GM19452 (cell line): ENCODE measurements around the gene AMELY.
"Not testable (repeated sequence)": the region's sequence is repeated elsewhere in the genome, so short reads cannot be mapped to it uniquely, and the experiment has no call there.

Experiments used
- ATAC-seq: cut with Tn5 transposase; IDR thresholded peaks from one replicate; pipeline ENCODE4 v1.9.1; 2021; ENCODE audit not compliant: unreplicated experiment

AMELY gene, protein sequence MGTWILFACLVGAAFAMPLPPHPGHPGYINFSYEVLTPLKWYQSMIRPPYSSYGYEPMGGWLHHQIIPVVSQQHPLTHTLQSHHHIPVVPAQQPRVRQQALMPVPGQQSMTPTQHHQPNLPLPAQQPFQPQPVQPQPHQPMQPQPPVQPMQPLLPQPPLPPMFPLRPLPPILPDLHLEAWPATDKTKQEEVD

DNA sequence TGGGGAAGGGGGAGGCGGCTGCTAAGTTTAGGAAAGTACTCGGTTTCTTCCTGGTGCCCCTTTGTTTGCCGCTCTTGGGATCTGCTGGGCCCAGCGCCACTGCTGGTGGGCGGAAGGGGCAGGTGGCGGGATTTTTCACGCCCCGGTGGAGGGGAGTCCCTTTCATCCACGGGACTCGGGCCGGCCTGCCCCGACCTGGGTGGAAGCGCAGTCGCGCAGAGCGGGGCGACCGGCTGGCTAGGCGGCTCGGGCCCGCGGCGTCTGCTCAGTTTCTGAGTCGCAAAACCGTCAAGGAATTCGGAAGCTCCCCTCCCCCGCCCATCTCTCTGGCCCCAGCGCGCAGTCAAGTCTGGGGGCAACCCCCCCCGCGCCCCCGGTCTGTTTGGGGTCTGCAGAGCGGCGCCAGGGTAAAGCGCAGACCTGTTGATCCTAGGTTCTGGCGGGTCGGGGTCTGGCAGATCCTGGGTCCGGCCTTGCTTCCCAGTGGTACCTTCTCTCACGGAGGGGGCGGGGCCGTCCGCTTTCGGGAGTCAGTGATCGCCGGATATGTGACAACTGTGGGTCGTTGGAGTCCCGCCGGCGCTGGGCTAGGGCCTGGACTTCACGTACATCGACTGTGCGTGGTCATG, at the start of gene AMELY:
Gene AMELY, minus strand, starts transcription at position 500 of the 629 bp plus-strand sequence. CDS start 39,144 bp downstream, outside the sequence.
- ATAC-seq = no peak

DNA sequence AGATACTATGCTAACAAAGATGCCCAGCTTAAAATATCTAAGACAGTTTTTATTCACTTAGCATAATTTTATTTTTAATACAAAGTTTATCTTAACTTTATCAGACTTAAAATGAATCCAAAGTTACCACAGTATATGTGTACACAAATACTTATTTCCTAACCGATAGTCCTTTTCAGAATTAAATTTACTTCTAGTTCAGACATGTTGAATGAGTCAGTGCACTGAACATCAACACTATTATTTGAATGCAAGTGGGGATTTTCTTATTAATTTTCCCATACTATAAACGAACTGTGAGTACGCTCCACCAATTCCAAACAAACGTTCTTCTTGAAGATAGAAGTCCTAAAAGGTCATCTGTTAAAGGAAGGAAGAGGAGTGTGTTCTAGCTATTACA, 38.4 kb upstream of the AMELY start:
- no peak for ATAC-seq

DNA sequence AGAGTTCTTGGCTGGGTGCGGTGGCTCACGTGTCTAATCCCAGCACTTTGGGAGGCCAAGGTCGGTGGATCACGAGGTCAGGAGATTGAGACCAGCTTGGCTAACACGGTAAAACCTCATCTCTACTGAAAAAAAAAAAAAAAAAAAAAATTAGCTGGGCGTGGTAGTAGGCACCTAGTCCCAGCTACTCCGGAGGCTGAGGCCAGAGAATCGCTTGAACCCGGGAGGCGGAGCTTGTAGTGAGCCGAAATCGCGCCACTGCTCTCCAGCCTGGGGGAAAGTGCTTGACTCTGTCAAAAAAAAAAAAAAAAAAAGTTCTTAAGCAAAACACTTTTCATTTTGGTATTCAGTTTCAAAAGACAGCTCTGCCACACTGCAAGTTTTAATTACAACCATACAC, 36.8 kb upstream of the AMELY start:
- ATAC-seq = no peak

DNA sequence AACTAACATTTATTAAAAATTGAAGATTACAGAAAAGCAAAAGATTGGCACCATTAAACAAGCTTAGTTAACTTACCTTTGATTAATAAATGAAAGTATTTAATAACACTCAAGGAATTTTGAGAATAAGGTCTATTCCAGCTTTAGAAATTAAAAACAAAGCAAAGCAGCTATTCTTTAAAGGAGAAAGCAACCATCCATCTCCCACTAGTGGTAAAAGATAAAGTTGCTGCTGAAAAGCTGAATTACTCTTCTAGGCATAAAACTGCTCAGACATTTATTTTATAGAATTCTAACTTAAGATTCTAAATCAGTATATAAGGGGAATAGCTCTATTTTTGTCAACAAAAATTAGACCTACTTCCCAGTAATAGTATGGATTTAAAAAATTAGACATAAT, 36.1 kb upstream of the AMELY start:
- ATAC-seq = no peak

DNA sequence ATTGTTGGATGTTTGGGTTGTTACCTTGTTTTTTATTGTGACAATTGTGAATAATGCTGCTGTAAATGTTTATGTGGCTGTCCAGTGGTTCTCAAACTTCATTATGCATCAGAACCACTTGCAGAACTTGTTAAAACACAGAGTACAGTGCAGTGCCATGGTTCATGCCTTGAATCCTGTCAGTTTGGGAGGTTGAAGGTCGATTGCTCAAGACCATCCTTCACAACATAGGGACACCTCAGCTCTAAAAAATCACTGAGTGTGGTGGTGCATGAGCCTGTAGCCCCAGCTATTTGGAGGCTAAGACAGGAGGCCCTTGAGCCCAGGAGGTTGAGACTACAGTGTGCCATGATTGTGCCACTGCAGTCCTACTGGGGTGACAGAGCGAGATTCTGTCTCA, 23.9 kb upstream of the AMELY start:
- ATAC-seq = no peak

DNA sequence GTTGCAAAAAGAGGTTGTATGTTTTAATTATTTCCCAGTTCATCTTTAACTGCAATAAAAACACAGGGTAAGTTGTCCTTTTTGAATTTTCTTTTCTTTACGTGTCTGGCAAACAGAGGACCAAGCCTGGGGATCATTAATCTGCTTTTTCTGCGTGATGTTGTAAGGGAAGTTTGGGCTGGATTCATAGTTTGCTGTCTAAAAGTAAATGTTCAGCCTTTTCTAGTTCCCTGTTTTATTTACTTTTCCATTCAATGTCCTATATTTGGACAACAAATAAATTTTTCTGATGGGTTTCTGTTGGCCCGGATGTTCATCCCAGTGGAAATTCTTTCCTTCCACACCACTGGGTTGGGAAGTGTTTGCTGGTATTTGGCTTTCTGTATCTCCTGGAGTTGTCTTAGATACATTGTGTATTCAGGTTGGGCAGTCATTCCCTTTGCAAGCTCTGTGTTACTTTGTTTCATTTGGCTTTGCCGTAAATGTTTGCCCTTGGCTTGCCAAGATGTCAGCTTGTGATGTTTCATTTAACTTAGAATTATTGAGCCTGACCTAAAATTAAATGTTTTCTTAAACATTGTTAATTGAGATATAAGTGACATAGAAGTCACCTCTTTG, 20.3 kb upstream of the AMELY start:
- ATAC-seq = no peak

DNA sequence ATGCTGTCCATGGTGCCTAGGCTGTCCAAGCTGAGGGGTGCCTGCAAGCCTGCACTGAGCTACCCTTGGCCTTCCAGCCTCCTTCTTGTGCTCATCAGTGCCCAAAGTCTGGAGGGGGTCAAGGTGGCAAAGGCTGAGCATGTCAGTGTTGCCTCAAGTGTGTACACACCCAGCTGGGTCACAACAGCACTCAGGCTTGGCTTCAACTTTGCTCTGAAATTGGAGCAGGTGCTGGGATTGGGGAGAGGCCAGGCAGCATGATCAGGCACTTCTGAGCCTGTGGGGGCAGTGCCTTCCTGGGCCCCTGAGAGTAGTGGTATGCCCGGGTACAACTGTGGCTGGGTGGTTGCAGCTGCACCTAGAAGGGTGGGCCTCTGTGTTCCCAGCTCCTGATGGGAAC, 17.7 kb upstream of the AMELY start:
- ATAC-seq = no peak

DNA sequence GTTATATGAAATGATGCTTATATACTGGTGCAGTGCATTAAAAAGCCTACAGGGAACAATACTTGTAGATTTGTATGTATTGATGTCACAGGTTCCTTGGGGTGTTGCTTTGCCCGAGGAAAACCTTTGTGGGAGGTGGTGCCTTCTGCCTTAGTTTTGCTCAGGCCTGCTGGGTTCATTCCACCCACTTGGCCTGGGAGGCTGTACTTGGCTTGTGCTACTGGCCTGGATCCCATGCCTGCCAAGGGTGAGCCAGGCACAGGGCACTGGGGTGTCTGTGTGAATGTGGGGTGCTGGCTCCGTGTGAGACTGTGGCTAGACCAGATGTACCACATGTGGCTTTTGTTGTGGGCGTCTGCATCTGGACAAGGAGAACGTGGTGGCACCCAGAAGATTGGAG, 16.7 kb upstream of the AMELY start:
- no peak for ATAC-seq

DNA sequence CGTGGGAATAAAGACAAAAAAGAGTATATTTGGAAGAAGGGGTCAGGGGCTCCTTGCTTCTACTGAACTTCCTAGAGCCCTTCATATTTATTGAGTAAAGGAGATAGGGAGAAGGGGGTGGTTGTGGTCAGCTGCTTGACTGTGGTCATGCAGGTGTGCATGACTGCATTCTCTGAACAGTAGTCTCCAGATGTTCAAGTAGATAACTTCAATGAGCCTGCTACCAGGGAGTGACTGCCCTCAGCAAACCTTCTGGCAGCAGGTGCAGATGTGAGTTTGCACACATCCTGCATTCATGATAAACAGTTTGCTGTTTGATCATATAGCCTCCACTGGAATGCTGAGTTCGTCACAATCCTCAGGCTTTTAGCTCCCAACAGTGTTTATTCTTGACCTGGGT, 9.5 kb upstream of the AMELY start:
- no peak for ATAC-seq

DNA sequence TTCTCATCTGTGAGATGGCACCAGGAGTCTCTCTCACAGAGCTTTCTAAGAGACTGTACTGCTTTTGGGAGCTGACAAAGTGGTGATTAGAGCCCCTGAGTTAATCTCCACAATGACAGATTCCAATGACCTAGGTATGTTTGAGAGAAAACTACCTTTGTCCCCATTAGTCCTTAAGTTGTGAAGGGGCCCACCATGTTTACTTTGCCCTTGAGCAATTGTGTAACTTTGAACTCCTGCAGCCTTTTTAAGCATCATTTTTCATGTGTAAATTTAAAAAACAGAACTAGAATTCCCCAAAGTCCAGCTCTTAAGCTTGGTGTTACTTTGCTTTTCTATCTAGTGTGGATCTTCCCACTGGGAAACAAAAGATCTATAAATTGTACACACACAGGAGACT, 1.8 kb upstream of the AMELY start:
- no peak for ATAC-seq

DNA sequence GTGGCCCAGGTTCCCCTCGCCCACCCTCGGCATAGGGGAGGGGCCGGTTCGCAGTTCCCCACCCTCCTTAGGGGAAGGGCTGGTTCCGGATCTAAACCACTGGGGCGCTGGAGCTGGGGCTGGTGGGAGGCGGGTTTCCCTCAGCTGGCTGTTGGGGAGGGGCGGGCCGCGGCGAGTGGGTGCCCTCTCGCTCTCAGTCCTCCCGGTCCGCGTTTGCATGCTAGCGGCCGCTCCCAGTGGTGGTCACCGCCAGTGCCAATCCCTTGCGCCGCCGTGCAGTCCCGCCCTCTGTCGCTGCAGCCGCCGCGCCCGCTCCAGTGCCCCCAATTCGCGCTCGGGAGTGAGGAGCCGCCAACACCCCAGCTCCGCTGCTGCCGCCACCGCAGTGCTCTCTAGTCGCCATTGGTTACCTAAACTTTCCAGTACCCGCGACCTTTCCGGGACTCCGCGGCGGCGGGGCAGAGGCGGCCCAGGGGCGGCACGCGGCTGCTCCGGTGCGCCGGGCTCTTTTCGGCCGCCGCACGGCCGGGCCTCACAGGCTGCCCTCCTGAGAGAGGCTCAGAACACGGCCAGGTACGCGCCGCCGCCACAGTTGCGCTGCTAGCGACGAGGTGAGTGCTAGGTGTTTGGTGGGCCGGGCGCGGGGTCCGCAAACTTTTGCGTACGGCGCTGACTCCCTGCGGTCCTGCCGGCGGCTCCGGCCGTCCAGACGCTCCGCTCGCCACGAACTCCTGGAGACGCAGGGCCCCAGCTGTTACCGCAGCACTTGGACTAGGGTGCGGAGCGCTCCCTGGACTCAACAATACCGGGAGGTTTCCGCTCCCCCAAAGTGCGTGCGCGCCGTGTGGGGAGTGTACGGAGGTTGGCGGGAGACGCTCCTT, 940 bp downstream of the AMELY start, which contains the start of gene TBL1Y:
Gene TBL1Y, plus strand, starts transcription at position 326 of the 881 bp plus-strand sequence. CDS start 114,388 bp downstream, outside the sequence.
- ATAC-seq = no peak

DNA sequence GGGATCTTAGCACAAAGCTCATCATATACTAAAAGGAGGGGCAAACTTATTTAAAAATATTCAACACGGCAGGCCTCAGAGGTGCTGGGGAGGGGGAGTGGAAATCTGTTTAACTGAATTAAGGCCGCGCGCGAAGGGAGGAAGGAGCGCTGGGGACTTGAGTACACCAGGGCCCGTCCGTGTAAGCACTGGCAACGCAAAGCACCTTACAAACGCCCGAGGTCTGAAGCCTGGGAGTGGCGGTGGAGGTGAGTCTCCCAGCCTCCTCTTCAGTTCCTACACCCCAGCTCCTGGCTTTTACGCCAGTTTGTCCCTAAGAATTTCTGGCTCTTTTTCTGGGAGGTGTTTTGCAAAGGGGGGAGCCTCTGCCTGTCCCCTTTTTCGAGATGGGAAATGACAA, 1.7 kb downstream of the AMELY start:
- ATAC-seq = no peak

DNA sequence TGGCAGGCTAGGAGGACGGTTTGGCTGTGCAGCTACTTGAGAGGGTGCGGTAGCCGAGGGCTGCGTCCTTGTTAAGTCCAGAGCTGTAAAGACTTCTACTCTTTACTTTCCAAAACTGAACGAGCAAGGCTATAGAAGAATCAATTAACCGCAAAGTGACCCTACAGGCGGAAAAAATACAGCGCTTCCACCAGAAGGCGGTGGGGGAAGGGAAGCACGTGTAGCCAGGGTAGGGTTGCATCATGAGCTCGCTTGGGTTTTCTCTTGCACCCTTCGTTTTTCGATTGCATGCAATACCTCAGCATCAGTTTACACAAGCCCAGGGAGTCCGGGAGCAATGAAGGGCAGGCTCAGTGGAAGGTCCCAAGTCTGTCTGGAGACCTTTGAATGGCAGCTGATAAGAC, 2.4 kb downstream of the AMELY start:
- ATAC-seq = no peak

DNA sequence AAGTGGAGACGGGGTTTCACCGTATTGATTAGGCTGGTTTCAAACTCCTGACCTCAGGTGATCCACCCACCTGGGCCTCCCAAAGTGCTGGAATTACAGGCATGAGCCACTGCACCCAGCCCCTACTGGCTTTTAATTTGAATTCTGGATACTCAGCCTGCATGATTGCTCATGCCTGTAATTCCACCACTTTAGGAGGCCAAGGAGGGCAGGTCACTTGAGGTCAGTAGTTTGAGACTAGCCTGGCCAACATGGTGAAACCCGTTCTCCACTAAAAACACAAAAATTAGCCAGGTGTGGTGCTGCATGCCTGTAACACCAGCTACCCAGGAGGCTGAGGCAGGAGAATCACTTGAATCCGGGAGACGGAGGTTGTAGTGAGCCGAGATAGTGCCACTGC, 3.5 kb downstream of the AMELY start:
- not testable (repeated sequence) for ATAC-seq

DNA sequence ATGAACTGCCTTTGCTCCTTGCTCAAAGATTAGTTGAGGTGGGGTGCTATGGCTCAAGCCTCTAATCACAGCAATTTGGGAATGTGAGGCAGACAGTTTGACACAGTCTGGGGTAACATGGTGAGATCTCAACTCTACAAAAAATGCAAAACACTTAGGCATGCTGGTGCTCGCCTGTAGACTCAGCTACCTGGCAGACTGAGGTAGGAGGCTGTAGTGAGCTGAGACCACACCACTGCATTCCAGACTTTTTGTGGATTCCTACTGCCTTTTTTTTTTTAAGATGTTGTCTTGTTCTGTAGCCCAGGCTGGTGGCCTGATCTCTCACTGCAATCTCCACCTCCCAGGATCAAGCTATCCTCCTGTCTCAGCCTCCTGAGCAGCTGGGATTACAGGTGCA, 4.0 kb downstream of the AMELY start:
- no peak for ATAC-seq

DNA sequence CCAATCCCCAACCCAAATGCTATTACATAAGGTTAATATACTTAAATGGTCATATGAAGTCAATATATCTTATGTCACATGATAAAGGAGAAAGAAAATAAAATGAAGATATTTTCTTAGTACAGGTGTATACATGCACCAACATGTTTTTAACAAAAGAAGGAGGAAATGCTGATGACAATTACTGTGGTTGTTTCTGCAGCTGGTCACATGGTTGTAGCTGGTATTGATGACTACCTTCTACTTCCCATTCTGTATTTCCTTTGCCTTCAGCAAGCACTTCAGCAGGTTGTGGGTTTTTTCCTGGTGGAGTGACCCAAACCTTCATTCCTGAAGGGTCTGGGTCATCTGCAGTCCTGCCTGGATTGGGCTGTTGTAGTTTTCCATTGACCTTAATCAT, 9.4 kb downstream of the AMELY start:
- ATAC-seq = not testable (repeated sequence)

DNA sequence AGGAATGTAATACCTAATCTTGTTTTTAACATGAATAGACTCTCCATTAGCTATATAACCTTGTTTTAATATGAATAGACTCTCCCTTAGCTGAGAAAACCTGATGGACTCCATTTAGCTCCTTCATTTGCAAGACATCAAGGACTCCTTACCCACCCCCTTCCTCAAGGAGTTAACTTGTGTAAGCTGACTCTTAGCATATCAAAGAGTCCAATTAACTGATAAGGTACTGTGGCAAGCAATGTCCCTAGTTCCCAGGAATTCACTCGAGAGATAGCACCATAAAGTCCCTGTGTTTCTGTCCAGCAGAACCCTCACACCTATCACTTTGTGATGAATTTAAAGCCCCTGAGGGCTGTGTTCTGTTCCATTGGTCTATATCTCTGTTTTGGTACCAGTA, 16.3 kb downstream of the AMELY start:
- no peak for ATAC-seq

DNA sequence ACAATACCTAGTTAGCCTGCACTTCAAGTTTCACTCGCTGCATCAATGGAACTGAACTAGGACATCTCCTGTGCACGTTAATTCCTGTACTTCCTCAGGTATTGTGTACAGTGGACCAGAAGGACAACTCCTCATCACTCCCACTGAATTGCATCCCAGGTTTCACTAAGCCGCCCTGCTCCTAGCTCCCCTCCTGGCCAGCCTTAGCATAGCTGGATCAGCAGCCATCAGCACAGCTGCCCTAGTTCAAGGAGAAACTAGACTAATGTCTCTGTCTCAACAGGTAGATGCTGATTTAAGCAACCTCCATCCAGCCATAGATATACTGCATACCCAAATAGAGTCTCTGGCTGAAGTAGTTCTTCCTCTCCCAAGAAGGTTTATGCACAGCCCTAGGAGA, 17.1 kb downstream of the AMELY start:
- ATAC-seq = no peak

DNA sequence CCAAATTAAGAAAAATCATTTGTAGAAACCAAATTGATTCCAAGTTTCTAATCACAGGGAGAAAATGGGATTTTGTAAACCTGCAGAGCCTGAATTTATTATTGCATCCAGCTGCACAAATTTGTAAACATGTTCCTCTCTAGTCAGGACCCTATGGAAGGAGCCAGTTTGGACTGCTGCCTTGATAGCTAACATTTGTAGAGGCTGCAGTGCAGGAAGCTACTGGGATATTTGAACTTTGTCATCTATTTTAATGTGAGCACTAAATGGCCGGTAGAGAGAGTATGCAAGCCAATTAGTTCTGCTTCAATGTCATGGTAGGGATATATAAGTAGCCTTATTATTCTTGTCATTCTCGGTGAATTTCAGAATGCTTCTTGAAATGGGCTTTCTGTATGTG, 62.2 kb downstream of the AMELY start:
- no peak for ATAC-seq

DNA sequence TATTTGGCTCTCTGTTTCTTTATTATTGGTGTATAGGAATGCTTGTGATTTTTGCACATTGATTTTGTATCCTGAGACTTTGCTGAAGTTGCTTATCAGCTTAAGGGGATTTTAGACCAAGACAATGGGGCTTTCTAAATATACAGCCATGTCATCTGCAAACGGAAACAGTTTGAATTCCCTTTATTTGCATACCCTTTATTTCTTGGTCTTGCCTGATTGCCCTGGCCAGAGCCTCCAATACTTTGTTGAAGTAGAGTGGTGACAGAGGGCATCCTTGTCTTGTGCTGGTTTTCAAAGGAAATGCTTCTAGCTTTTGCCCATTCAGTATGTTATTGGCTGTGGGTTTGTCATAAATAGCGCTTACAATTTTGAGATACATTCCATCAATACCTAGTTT, 68.9 kb downstream of the AMELY start:
- not testable (repeated sequence) for ATAC-seq
